HepG2 (cell line): ENCODE results near the gene AASS. TPM values are rescaled to one million over a fixed set of nuclear protein-coding genes. Genes with fewer than 3 reads are reported as not detected.

Experiments
- ATAC-seq: fragments of 200-7000 bp; cut with Tn5 transposase; 3 replicates; pipeline ENCODE4 v1.9.1; 2020; ENCODE audit warnings: mild to moderate bottlenecking, moderate library complexity
- BruUV-seq: library from RNA; stranded (reverse); fragments of 400-500 nt; replicated peaks from 2 replicates; lab custom pipeline; 2021; lab: Mats Ljungman, UMichigan
- CTCF ChIA-PET: fragments of 300-600 bp; formaldehyde crosslinking; extraction: SDS; loops from one replicate; lab custom pipeline; 2021; ENCODE audit warnings: low total read pairs, inconsistent platforms, low intra/inter-chr PET ratio; lab: Yijun Ruan, JAX
- POLR2A ChIA-PET: fragments of 350-600 bp; sonication (Branson Sonifier 250); formaldehyde crosslinking; loops from one replicate; lab custom pipeline; 2020; ENCODE audit warnings: antibody characterized with exemption, inconsistent platforms; lab: Yijun Ruan, JAX
- DNase-seq: peaks from one replicate; pipeline ENCODE4 v3.0.0-alpha.2; 2015; ENCODE audit warnings: low spot score
- FAIRE-seq: peaks from 3 replicates; lab custom pipeline; 2011; peaks lifted over from hg19 to GRCh38; lab: Jason Lieb, UNC
- H2AFZ ChIP-seq: one replicate; pipeline ENCODE4 v1.6.1; 2011; ENCODE audit warnings: low read length, inconsistent platforms
- H3K27ac ChIP-seq: fragments of 300-600 bp; 3 replicates; pipeline ENCODE4 v1.8.0; 2011; ENCODE audit warnings: mixed run types, mild to moderate bottlenecking, mixed read lengths, low read length, inconsistent platforms; ENCODE audit not compliant: insufficient read depth; ENCODE audit errors: extremely low read length
- H3K27me3 ChIP-seq, 2 experiments: fragments of 200-600 bp in 1 of 2; 2 replicates in 1 of 2; 3 replicates in 1 of 2; pipeline versions ENCODE4 v1.6.0 to v1.8.0; 2011; ENCODE audit warnings: low read length in 2 of 2, mild to moderate bottlenecking in 2 of 2, moderate library complexity in 2 of 2, inconsistent platforms in 1 of 2; ENCODE audit not compliant: insufficient read depth in 2 of 2, control insufficient read depth in 1 of 2
- H3K36me3 ChIP-seq, 2 experiments: fragments of 200-600 bp in 1 of 2; replicated peaks in 1 of 2; 2 replicates in 1 of 2; 3 replicates in 1 of 2; pipeline versions ENCODE4 v1.5.1 to v1.8.0; 2011; ENCODE audit warnings: low read length in 2 of 2, inconsistent platforms in 1 of 2; ENCODE audit not compliant: insufficient read depth in 2 of 2, control insufficient read depth in 1 of 2
- H3K4me1 ChIP-seq: 2 replicates; pipeline ENCODE4 v1.5.1; 2012; ENCODE audit warnings: low read length, inconsistent platforms; ENCODE audit not compliant: insufficient read depth
- H3K4me2 ChIP-seq: 2 replicates; pipeline ENCODE4 v1.6.0; 2011; ENCODE audit warnings: low read depth, low read length, inconsistent platforms
- H3K4me3 ChIP-seq, 3 experiments: fragments of 200-600 bp in 1 of 3; sonication (generic), shearing (Covaris generic) in 1 of 3; replicated peaks in 1 of 3; 2 replicates each; pipeline ENCODE4 v1.5.1; 2011 to 2016; ENCODE audit warnings: low read length in 3 of 3, inconsistent platforms in 2 of 3, low read depth in 2 of 3, mild to moderate bottlenecking in 2 of 3, control low read depth in 1 of 3, mixed read lengths in 1 of 3; ENCODE audit not compliant: insufficient read depth in 1 of 3
- H3K79me2 ChIP-seq: one replicate; pipeline ENCODE4 v1.6.1; 2011; ENCODE audit warnings: low read length, inconsistent platforms; ENCODE audit not compliant: insufficient read depth
- H3K9ac ChIP-seq: 2 replicates; pipeline ENCODE4 v1.6.0; 2011; ENCODE audit warnings: mild to moderate bottlenecking, low read depth, low read length, inconsistent platforms; ENCODE audit not compliant: insufficient read depth
- H3K9me3 ChIP-seq: 2 replicates; pipeline ENCODE4 v1.5.1; 2012; ENCODE audit warnings: mild to moderate bottlenecking, low read length
- H4K20me1 ChIP-seq: 2 replicates; pipeline ENCODE4 v1.6.0; 2011; ENCODE audit warnings: inconsistent platforms, mild to moderate bottlenecking, low read length, moderate library complexity; ENCODE audit not compliant: insufficient read depth
- BATF2 ChIP-seq: sonication (generic); formaldehyde crosslinking; IDR thresholded peaks from 2 replicates; pipeline ENCODE4 v1.8.0; 2022; ENCODE audit warnings: mild to moderate bottlenecking, missing genetic modification reagents, moderate library complexity
- CEBPB ChIP-seq: IDR thresholded peaks from 2 replicates; pipeline ENCODE4 v1.6.1; 2011; ENCODE audit warnings: low read depth, low read length, improper control_type of control experiment, borderline replicate concordance
- GABPA ChIP-seq, 2 experiments: IDR thresholded peaks; 2 replicates each; pipeline ENCODE4 v1.6.1; 2011 to 2016; ENCODE audit warnings: low read depth in 2 of 2, low read length in 1 of 2, missing biosample characterization in 1 of 2, missing genetic modification characterization in 1 of 2
- HOXA5 ChIP-seq: sonication (generic); formaldehyde crosslinking; IDR thresholded peaks from 2 replicates; pipeline ENCODE4 v1.4.0; 2020; ENCODE audit warnings: missing genetic modification reagents
- MATR3 ChIP-seq: sonication (generic); formaldehyde crosslinking; IDR thresholded peaks from 2 replicates; pipeline ENCODE4 v1.4.0; 2020; ENCODE audit warnings: missing genetic modification reagents
- NCOA5 ChIP-seq: sonication (generic); formaldehyde crosslinking; IDR thresholded peaks from 2 replicates; pipeline ENCODE4 v1.4.0; 2020; ENCODE audit warnings: missing genetic modification reagents
- SRY ChIP-seq: sonication (generic); formaldehyde crosslinking; IDR thresholded peaks from 2 replicates; pipeline ENCODE4 v1.8.0; 2022; ENCODE audit warnings: mild to moderate bottlenecking, missing genetic modification reagents
- SSRP1 ChIP-seq: IDR thresholded peaks from 2 replicates; pipeline ENCODE4 v1.6.1; 2016; ENCODE audit warnings: control low read depth
- THYN1 ChIP-seq: sonication (generic); formaldehyde crosslinking; IDR thresholded peaks from 2 replicates; pipeline ENCODE4 v1.8.1; 2023; ENCODE audit warnings: low read depth, mild to moderate bottlenecking, moderate library complexity, missing genetic modification reagents, borderline replicate concordance
- TMF1 ChIP-seq: sonication (generic); formaldehyde crosslinking; IDR thresholded peaks from 2 replicates; pipeline ENCODE4 v1.8.1; 2022; ENCODE audit warnings: low read depth, missing genetic modification reagents
- ZFAT ChIP-seq: sonication (generic); formaldehyde crosslinking; conservative IDR thresholded peaks from 2 replicates; pipeline ENCODE4 v1.8.1; 2023; ENCODE audit warnings: missing genetic modification reagents, inconsistent platforms
- ZFP36L1 ChIP-seq: sonication (generic); formaldehyde crosslinking; IDR thresholded peaks from 2 replicates; pipeline ENCODE4 v1.8.0; 2022; ENCODE audit warnings: mild to moderate bottlenecking, missing genetic modification reagents, moderate library complexity
- ZNF496 ChIP-seq: sonication (generic); formaldehyde crosslinking; IDR thresholded peaks from 2 replicates; pipeline ENCODE4 v1.8.1; 2023; ENCODE audit warnings: mild to moderate bottlenecking, moderate library complexity, missing genetic modification reagents; ENCODE audit not compliant: insufficient replicate concordance
- ZNF501 ChIP-seq: sonication (generic); formaldehyde crosslinking; IDR thresholded peaks from 2 replicates; pipeline ENCODE4 v1.5.1; 2020; ENCODE audit warnings: mild to moderate bottlenecking, moderate library complexity, missing genetic modification reagents
- ZNF761 ChIP-seq: sonication (generic); formaldehyde crosslinking; conservative IDR thresholded peaks from 2 replicates; pipeline ENCODE4 v1.4.0; 2020; ENCODE audit warnings: mild to moderate bottlenecking, missing genetic modification reagents
- ZNF772 ChIP-seq: sonication (generic); formaldehyde crosslinking; IDR thresholded peaks from 2 replicates; pipeline ENCODE4 v1.5.0; 2020; ENCODE audit warnings: mild to moderate bottlenecking, missing genetic modification reagents
- ZSCAN30 ChIP-seq: sonication (generic); formaldehyde crosslinking; IDR thresholded peaks from 2 replicates; pipeline ENCODE4 v1.5.0; 2020; ENCODE audit warnings: mild to moderate bottlenecking, missing genetic modification reagents
- WGBS: methylation state at CpG from one replicate; pipeline ENCODE4 v1.1.6; 2017; ENCODE audit warnings: low lambda C conversion rate; 5-methylcytosine and 5-hydroxymethylcytosine counted together
- in situ Hi-C: cut with HindIII; loops from 2 replicates; pipeline ENCODE4 v1.10.0; 2017; ENCODE audit warnings: low pct_unique_long_range_greater_than_20kb; ENCODE audit not compliant: extremely low pct_ligation_motif_present
- intact Hi-C: fragments of 100-400 bp; cut with micrococcal nuclease; formaldehyde crosslinking; loops from one replicate; pipeline ENCODE4 v1.10.0; 2022; ENCODE audit not compliant: unreplicated experiment
- polyA plus RNA-seq, 8 experiments: library from polyadenylated mRNA; depleted of rRNA in 3 of 8; stranded (reverse) in 7 of 8; unstranded in 1 of 8; fragments of >200 nt; fragmentation: Illumina TruSeq in 4 of 8; extraction: Trizol in 4 of 8; gene quantifications; 2 replicates each; pipeline versions ENCODE4 v1.2.1 to v1.2.3, GENCODE V29; 2011 to 2016; ENCODE audit warnings: low read depth in 4 of 8, missing spikeins in 1 of 8, mixed read lengths in 1 of 8; ENCODE audit not compliant: insufficient read depth in 1 of 8
- total RNA-seq, 5 experiments: library from RNA; depleted of rRNA; stranded (reverse); fragments of >200 nt; fragmentation: Illumina TruSeq; extraction: Trizol; gene quantifications; 2 replicates each; pipeline ENCODE4 v1.2.3, GENCODE V29; 2016; ENCODE audit warnings: low read depth in 1 of 5
- TF ChIP-seq, protein P1 (sequence below): sonication (generic); formaldehyde crosslinking; IDR thresholded peaks from 2 replicates; pipeline ENCODE4 v1.4.0; 2020; ENCODE audit warnings: mild to moderate bottlenecking, missing genetic modification reagents
- TF ChIP-seq, protein P2 (sequence below): sonication (generic); formaldehyde crosslinking; IDR thresholded peaks from 2 replicates; pipeline ENCODE4 v1.5.0; 2020; ENCODE audit warnings: mild to moderate bottlenecking, low read depth, missing genetic modification reagents, borderline replicate concordance
- TF ChIP-seq, protein P3 (sequence below): sonication (generic); formaldehyde crosslinking; IDR thresholded peaks from 2 replicates; pipeline ENCODE4 v1.8.1; 2023; ENCODE audit warnings: mild to moderate bottlenecking, missing genetic modification reagents, borderline replicate concordance

AASS gene
- total and polyA plus RNA-seq, 2 of the 13 experiments (the other 11 are each of a cell fraction or from before 2014, with no cell fraction given): 11.6 to 43.9 TPM

DNA sequence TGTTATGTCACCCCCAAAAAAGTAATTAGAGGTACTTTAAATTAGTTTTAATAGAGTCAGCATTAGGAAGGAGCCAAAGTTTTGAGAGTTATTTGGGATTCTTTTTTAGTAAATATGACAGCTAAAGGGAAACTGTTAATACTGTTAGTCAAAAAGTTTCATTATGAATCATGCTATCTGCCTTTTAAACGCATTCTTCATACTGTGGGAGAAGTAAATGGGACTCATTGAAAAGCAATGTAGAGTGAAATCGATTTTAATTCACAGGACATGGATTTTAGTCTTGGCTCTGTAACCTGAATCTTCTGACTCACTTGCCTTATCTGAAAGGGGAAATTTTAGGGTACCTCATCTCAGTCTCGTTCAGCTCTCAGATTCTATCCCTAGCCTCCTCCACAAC is 105.1 kb downstream of the AASS start (continued):
- TF ChIP-seq BATF2 (CRISPR knock-in tag) (no peak), ZNF496 (CRISPR knock-in tag) (no peak), ZNF761 (no peak), SRY (CRISPR knock-in tag) (no peak)
- TF ChIP-seq, all 625 proteins: peak for 0

GRCh38 chr7:122038134-122038533 is 105.9 kb downstream of the AASS start:
- in situ Hi-C loops (no loop called here), intact Hi-C loops (no loop called here)
- Histone ChIP-seq H2AFZ (no peak overlapping the region), H3K4me3 (no peak overlapping the region), H3K27ac (no peak overlapping the region), H3K27me3 (no peaks in the 10 kb centered on the region), H3K79me2 (no peaks in the 10 kb centered on the region), H3K4me2 (no peak overlapping the region), H3K36me3 (no peaks in the 10 kb centered on the region), H3K9me3 (no peaks in the 10 kb centered on the region), H4K20me1 (no peaks in the 10 kb centered on the region), H3K4me1 (no peaks in the 10 kb centered on the region), H3K9ac (no peak overlapping the region)
- FAIRE-seq (no peak), DNase-seq (no peak), ATAC-seq (no peak)
- no TSS peak for BruUV-seq
- WGBS: 19% methylated on average over 3 of the region's 3 CpGs
- CTCF ChIA-PET: no interaction called here
- POLR2A ChIA-PET: no interaction called here
- TF ChIP-seq TMF1 (CRISPR knock-in tag) (no peak), NCOA5 (no peak), SSRP1 (CRISPR knock-in tag) (no peak), CEBPB (no peak), HOXA5 (CRISPR knock-in tag) (no peak), ZSCAN30 (CRISPR knock-in tag) (no peak), MATR3 (CRISPR knock-in tag) (no peak), ZFAT (CRISPR knock-in tag) (no peak), ZNF501 (CRISPR knock-in tag) (no peak), ZNF772 (no peak), ZFP36L1 (CRISPR knock-in tag) (no peak), GABPA (IDR thresholded peaks at IDR 0.05; ENCODE audit: low read depth, low read length) (no peak), GABPA (CRISPR knock-in tag; IDR thresholded peaks at IDR 0.05; ENCODE audit: low read depth) (no peak), THYN1 (CRISPR knock-in tag) (no peak)
- TF ChIP-seq, protein P1, sequence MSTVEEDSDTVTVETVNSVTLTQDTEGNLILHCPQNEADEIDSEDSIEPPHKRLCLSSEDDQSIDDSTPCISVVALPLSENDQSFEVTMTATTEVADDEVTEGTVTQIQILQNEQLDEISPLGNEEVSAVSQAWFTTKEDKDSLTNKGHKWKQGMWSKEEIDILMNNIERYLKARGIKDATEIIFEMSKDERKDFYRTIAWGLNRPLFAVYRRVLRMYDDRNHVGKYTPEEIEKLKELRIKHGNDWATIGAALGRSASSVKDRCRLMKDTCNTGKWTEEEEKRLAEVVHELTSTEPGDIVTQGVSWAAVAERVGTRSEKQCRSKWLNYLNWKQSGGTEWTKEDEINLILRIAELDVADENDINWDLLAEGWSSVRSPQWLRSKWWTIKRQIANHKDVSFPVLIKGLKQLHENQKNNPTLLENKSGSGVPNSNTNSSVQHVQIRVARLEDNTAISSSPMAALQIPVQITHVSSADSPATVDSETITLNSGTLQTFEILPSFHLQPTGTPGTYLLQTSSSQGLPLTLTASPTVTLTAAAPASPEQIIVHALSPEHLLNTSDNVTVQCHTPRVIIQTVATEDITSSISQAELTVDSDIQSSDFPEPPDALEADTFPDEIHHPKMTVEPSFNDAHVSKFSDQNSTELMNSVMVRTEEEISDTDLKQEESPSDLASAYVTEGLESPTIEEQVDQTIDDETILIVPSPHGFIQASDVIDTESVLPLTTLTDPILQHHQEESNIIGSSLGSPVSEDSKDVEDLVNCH (CRISPR knock-in tag): no peak
- TF ChIP-seq, protein P2, sequence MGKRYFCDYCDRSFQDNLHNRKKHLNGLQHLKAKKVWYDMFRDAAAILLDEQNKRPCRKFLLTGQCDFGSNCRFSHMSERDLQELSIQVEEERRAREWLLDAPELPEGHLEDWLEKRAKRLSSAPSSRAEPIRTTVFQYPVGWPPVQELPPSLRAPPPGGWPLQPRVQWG (CRISPR knock-in tag): no peak
- TF ChIP-seq, protein P3, sequence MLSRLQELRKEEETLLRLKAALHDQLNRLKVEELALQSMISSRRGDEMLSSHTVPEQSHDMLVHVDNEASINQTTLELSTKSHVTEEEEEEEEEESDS (CRISPR knock-in tag): no peak
